ENCODE data around the gene BTN3A1. TPM values are rescaled to one million over a fixed set of nuclear protein-coding genes. Genes with fewer than 3 reads are reported as not detected.

BTN3A1 gene
- total and polyA plus RNA-seq, 2 of the 13 experiments (the other 11 are each of a cell fraction or from before 2014, with no cell fraction given) = 13.3 to 14.0 TPM

DNA sequence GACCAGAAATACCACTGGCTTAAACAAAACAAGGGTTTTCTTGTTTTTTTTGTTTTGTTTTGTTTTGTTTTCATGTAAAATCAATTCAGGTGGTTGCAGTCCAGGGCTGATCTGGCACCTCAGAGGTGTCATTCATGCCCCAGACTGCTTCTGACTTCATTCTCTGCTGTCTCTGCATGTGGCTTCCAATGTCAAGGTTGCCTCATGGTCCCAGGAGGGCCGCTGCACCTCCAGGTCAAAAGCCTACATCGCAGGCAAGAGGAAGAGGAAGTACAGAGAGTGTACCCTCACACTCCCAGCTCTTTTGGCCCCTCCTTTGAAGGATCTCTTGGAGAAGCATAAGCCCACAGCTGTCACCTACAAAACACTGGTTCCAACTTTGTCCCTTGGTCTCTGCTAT lies 1.4 kb upstream of the BTN3A1 start (continued):
- TF ChIP-seq, protein P1, sequence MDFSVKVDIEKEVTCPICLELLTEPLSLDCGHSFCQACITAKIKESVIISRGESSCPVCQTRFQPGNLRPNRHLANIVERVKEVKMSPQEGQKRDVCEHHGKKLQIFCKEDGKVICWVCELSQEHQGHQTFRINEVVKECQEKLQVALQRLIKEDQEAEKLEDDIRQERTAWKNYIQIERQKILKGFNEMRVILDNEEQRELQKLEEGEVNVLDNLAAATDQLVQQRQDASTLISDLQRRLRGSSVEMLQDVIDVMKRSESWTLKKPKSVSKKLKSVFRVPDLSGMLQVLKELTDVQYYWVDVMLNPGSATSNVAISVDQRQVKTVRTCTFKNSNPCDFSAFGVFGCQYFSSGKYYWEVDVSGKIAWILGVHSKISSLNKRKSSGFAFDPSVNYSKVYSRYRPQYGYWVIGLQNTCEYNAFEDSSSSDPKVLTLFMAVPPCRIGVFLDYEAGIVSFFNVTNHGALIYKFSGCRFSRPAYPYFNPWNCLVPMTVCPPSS (IDR thresholded peaks at IDR 0.05) = no peak
- TF ChIP-seq TGIF2 (CRISPR knock-in tag; IDR thresholded peaks at IDR 0.05) (no peak), SMARCC2 (IDR thresholded peaks at IDR 0.05) (no peak), SRF (IDR thresholded peaks at IDR 0.05; ENCODE audit: low read depth, low read length) (no peak), ATF1 (CRISPR knock-in tag; IDR thresholded peaks at IDR 0.05) (no peak), ZNF780A (CRISPR knock-in tag; IDR thresholded peaks at IDR 0.05) (no peak), ZKSCAN8 (CRISPR knock-in tag; IDR thresholded peaks at IDR 0.05; ENCODE audit: borderline replicate concordance) (no peak), JUND (CRISPR knock-in tag; IDR thresholded peaks at IDR 0.05) (no peak), AGO1 (IDR thresholded peaks at IDR 0.05; ENCODE audit: low read depth, low read length, poor library complexity, severe bottlenecking) (no peak), ZNF674 (CRISPR knock-in tag; IDR thresholded peaks at IDR 0.05; ENCODE audit: low read depth) (no peak), SMC3 (IDR thresholded peaks at IDR 0.05; ENCODE audit: low read length) (no peak), GPN1 (CRISPR knock-in tag; IDR thresholded peaks at IDR 0.05; ENCODE audit: borderline replicate concordance) (no peak), ZNF720 (CRISPR knock-in tag; IDR thresholded peaks at IDR 0.05) (0 out of 2 replicates have a peak, but pooled peaks have one; percentile 48)
- TF ChIP-seq, protein P2, sequence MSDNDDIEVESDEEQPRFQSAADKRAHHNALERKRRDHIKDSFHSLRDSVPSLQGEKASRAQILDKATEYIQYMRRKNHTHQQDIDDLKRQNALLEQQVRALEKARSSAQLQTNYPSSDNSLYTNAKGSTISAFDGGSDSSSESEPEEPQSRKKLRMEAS (IDR thresholded peaks at IDR 0.05) = peak; percentile 32; the same call in 1 of the 2 replicates
- TF ChIP-seq, protein P3, sequence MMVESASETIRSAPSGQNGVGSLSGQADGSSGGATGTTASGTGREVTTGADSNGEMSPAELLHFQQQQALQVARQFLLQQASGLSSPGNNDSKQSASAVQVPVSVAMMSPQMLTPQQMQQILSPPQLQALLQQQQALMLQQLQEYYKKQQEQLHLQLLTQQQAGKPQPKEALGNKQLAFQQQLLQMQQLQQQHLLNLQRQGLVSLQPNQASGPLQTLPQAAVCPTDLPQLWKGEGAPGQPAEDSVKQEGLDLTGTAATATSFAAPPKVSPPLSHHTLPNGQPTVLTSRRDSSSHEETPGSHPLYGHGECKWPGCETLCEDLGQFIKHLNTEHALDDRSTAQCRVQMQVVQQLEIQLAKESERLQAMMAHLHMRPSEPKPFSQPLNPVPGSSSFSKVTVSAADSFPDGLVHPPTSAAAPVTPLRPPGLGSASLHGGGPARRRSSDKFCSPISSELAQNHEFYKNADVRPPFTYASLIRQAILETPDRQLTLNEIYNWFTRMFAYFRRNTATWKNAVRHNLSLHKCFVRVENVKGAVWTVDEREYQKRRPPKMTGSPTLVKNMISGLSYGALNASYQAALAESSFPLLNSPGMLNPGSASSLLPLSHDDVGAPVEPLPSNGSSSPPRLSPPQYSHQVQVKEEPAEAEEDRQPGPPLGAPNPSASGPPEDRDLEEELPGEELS (CRISPR knock-in tag; IDR thresholded peaks at IDR 0.05) = no peak; the same call in 1 of the 2 replicates
- TF ChIP-seq, protein P4, sequence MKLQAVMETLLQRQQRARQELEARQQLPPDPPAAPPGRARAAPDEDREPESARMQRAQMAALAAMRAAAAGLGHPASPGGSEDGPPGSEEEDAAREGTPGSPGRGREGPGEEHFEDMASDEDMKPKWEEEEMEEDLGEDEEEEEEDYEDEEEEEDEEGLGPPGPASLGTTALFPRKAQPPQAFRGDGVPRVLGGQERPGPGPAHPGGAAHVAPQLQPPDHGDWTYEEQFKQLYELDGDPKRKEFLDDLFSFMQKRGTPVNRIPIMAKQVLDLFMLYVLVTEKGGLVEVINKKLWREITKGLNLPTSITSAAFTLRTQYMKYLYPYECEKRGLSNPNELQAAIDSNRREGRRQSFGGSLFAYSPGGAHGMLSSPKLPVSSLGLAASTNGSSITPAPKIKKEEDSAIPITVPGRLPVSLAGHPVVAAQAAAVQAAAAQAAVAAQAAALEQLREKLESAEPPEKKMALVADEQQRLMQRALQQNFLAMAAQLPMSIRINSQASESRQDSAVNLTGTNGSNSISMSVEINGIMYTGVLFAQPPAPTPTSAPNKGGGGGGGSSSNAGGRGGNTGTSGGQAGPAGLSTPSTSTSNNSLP (IDR thresholded peaks at IDR 0.05; ENCODE audit: low read depth, low read length) = no peak
- TF ChIP-seq, protein P5, sequence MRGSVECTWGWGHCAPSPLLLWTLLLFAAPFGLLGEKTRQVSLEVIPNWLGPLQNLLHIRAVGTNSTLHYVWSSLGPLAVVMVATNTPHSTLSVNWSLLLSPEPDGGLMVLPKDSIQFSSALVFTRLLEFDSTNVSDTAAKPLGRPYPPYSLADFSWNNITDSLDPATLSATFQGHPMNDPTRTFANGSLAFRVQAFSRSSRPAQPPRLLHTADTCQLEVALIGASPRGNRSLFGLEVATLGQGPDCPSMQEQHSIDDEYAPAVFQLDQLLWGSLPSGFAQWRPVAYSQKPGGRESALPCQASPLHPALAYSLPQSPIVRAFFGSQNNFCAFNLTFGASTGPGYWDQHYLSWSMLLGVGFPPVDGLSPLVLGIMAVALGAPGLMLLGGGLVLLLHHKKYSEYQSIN (CRISPR knock-in tag; IDR thresholded peaks at IDR 0.05; ENCODE audit: borderline replicate concordance) = no peak
- TF ChIP-seq, protein P6, sequence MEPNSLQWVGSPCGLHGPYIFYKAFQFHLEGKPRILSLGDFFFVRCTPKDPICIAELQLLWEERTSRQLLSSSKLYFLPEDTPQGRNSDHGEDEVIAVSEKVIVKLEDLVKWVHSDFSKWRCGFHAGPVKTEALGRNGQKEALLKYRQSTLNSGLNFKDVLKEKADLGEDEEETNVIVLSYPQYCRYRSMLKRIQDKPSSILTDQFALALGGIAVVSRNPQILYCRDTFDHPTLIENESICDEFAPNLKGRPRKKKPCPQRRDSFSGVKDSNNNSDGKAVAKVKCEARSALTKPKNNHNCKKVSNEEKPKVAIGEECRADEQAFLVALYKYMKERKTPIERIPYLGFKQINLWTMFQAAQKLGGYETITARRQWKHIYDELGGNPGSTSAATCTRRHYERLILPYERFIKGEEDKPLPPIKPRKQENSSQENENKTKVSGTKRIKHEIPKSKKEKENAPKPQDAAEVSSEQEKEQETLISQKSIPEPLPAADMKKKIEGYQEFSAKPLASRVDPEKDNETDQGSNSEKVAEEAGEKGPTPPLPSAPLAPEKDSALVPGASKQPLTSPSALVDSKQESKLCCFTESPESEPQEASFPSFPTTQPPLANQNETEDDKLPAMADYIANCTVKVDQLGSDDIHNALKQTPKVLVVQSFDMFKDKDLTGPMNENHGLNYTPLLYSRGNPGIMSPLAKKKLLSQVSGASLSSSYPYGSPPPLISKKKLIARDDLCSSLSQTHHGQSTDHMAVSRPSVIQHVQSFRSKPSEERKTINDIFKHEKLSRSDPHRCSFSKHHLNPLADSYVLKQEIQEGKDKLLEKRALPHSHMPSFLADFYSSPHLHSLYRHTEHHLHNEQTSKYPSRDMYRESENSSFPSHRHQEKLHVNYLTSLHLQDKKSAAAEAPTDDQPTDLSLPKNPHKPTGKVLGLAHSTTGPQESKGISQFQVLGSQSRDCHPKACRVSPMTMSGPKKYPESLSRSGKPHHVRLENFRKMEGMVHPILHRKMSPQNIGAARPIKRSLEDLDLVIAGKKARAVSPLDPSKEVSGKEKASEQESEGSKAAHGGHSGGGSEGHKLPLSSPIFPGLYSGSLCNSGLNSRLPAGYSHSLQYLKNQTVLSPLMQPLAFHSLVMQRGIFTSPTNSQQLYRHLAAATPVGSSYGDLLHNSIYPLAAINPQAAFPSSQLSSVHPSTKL (CRISPR knock-in tag; IDR thresholded peaks at IDR 0.05) = peak; percentile 36
- TF ChIP-seq, protein P7, sequence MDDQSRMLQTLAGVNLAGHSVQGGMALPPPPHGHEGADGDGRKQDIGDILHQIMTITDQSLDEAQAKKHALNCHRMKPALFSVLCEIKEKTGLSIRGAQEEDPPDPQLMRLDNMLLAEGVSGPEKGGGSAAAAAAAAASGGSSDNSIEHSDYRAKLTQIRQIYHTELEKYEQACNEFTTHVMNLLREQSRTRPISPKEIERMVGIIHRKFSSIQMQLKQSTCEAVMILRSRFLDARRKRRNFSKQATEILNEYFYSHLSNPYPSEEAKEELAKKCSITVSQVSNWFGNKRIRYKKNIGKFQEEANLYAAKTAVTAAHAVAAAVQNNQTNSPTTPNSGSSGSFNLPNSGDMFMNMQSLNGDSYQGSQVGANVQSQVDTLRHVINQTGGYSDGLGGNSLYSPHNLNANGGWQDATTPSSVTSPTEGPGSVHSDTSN (CRISPR knock-in tag; IDR thresholded peaks at IDR 0.05; ENCODE audit: borderline replicate concordance) = no peak
